Limb (tissue), 2 donors: ENCODE data around the gene EPS8.

Source experiments
- DNase-seq, 2 donors: peaks; one replicate each; pipeline ENCODE4 v3.0.0-alpha.2; 2016; ENCODE audit errors: extremely low spot score in 2 of 2

The EPS8 gene

DNA sequence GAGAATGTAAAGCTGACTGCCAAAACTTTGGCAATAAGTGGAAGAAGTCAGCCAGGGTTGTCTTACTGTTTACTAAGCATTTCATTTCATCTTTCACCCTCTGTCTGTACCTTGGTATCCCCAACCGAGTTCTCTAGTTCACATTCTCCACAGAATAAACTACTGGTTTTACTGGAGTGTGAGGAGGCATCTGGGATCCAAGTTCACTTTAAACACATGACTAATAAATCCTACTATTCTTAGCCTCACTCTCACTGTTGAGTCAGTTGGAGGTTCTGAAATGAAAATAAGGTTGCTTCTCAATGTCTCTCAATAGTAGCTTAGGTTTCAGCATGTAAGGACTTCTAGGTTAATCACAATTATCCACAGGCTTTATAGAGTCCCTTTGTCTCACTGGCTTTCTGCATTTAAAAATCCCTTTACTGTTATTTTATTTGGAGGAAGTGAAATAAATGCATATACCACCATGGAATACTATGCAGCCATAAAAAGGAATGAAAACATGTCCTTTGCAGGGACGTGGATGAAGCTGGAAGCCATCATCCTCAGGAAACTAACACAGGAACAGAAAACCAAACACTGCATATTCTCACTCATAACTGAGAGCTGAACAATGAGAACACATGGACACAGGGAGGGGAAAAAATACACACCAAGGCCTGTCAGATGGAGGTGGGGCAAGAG, 95.8 kb downstream of the EPS8 start:
- DNase-seq, result no peak

DNA sequence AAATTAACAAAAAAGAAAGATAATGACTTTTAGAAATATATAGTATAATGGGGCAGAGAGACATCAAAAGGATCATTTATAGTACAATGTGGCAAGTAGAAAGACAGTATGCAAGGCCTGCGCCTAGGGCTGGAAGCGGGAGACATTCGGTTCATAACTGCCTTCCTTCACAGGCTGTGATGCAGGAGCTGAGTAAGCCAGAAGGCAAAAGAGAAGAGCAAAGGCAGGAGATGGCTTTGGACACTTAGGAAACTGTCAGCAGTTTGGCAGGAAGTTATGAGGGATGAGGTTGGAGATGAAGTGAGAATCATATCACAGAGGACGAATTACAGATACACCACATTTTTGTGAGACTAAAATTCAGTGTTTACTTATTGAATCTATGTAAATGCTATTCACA, 97.8 kb downstream of the EPS8 start:
- no peak for DNase-seq

DNA sequence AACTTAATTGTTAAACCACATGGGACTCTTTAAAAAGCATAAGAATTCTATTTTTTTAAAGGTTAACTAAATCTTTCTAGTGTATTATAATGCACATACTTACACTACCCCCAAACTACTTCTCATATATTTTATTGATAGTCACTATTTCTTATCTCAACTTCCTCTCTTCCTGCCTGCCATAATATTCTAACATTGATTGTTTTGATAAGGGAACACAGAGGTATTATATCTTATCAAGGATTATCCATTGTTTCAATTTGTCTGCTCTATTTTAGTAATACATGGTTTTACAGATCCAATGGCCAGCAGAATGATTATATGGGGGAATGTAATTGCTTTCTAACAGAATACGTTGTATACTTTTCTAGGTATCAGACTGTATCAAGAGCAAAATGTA, 98.9 kb downstream of the EPS8 start:
- no peak for DNase-seq

DNA sequence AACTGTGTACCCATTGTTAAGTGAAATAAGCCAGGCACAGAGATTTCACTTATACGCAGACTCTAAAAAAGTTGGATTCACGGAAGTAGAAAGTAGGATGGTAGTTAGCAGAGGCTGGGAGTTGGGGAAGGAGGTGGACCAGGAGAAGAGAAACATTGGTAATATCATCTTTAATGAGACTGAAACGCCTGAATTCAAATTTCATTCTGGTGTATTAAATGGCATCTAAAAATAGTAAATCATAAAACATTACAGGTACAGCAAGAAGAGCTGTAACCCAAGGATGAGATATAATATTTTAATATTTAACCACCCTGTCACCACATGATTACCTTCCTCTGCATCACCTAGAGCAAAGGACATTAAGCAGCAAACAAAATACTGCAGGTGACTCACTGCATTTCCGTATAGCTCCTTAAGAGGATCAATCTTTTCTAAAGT, 99.4 kb downstream of the EPS8 start:
- no peak for DNase-seq

DNA sequence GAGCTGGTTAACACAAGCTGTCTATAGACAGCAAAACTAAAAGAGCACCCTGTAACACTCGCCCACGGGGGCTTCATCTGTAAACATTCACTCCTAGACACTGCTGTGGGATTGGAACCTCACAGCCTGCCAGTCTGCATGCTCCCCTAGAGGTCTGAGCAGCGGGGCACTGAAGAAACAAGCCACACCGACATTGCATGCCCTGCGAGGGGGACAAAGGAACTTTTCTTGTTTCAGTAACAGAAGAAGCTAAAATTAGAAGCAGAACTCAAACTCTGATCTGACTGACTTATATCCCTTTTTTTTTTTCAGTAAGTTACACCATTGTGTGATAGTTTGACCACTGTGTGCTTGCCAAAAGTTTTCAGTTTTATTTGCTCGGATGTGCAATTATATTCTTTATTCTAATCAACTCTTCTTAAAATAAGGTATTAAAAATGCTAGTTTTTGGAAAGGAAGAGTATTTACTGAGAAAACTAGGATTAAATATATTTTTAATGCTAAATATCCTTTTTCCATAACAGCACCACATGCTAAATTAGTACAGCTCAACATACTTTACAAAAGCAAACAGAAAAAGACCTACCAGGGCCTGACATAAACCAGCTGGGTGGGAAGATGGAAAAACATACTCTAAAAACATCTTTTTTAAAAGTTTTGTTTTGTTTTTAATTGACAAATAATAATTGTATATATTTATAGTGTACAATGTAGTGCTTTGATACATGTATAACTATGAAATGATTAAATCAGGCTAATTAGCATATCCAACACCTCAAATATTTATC, 100.2 kb downstream of the EPS8 start:
- DNase-seq, result peak in 1 of 2 donors; percentile 32

DNA sequence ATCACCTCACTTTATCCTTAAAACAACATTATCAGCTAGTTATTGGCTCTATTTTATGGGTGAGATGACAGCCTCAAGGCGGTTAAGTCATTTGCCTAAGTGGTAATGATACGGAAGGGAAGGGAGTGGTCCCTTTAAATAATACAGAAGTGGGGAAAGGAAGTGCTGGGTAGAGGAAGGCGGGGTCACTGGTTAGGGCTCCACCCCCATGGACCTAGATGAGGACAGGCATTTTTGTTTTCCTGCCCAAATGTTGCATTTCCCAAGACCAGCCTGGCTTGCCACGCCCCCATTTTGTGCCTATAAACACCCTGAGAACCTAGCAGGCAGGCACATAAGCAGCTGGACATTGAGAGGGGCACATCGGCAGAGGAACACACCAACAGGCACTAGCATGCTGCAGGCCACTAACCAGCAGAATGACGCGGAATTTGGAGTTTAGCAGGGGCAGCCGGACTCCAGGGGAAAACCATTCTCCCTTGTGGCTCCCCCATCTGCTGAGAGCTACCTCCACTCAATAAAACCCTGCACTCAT, 100.9 kb downstream of the EPS8 start:
- peak in 1 of 2 donors; percentile 41 for DNase-seq

DNA sequence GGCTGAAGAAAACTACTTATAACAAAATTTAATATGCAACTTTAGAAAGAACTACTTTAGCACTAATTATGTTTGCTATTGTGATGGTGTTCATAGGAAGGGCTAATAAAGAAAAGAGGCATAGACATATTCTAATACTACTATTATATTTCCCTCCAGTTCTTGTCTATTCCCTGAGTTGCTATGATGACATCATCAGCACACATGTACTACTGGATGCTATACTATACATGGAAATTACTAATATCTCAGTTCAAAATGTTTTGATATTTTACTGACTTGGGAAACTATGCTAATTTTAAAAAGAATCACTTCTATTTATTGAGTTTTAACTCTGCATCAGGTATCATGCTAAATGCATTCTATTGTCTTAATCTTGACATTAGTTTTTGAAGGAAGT, 101.6 kb downstream of the EPS8 start:
- DNase-seq, result no peak

DNA sequence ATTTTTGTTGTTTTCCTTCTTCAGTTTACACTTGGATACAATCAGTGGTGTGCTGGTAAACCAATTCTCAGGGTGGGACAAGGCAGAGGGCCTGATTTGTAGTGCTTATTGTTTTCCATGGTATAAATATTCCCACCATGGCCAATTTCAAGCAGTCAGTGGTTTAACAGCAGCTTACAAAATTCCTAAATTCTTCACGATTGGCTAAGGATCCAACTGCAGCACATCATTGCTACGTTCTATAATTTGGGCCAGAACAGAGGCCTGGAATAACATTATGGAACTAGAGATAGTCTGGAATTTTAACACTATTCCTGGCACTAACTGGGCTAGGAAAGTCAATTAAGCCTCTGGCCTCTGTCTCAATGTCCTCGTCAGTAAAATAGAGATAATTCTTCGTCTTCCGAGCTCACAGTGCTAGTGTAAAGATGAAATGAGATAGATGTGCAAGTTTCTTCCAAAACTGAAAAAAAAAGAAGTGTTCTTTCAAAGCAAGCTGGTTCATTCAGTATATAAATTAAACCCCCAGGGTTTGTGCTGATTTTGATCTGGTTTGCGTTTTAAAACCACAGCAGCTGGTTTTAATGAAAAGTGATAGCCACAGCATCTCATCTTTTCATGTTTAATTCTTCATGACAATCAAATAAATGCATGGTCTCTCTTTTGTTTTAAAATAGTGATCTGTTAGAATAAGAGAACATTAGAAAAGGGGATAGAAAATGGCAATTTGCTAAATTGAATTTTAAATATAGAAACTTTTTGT, 104.1 kb downstream of the EPS8 start:
- no peak for DNase-seq

DNA sequence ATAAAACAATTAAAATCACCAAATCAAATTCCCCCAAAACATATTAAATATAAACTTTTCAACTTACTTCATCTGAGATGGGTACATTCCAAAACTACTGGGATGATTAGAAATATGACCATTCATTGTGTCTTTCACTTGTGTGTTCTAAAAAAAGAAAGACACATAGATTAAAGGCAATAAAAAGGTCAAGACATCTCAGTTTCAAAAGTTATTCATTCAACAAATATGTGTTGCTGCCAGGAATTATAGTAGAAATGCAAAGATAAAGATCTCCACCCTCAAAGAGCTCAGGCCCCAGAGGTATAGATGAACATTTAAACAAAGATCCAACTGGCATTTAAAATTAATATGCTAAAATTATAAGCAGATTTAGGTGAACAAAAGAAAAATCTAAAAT, 106.4 kb downstream of the EPS8 start:
- no peak for DNase-seq

DNA sequence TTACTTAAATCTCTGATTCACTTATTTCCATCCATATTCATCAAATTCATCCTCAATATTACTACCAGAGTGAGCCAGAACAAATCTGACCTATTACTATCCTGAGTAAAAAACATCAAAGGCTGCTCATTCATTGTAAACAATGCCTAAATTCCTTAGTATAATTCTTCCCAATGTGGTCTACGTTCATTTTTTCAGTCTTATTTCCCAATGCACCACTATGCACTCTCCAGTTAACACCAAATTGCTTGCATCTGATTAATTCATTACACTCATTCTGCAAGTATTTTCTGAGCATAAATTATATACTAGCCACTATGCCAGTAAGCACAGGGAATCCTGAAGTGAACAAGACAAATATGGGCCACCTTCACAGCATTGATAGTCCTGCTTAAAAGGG, 110.0 kb downstream of the EPS8 start:
- DNase-seq, result no peak

DNA sequence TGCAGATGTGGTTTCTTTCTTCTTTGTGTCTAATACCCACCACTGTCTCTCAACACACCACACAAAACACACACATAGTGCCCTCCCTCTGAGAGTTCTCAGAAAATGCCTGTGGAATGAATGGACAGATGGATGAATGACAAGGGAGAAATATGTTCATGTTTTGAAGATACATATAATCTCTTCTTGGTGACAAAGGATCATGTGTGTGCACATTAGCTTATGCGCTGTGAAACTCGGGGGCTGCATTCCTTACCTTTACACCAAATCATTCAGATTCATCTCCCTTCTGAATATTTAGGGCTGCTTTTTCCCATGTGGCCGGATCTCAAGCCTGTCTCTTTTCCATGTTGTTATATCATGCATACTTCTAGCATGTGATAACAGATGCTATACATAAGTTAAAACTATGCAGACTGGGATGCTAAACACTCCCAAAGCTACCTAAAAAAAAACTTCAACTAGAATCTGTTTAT, 111.4 kb downstream of the EPS8 start:
- DNase-seq, result no peak

DNA sequence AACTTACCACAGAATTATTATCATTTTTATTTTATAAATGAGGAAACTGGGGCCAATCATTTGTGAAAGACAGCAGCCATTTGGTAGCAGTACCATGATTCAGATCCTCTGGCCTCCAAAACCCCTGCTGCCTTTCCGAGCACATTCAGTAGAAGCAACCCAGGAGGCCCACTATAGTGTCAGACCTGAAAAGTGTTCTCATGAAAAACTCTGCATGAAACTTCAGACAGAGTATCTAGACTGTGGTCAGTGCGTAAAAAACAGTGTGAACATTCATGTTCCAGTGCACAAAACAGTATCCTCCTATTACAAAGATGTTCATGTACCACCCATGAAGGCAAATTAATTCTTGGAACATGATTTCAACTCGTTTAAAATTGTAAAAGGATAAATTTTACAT, 112.0 kb downstream of the EPS8 start:
- DNase-seq, result no peak

DNA sequence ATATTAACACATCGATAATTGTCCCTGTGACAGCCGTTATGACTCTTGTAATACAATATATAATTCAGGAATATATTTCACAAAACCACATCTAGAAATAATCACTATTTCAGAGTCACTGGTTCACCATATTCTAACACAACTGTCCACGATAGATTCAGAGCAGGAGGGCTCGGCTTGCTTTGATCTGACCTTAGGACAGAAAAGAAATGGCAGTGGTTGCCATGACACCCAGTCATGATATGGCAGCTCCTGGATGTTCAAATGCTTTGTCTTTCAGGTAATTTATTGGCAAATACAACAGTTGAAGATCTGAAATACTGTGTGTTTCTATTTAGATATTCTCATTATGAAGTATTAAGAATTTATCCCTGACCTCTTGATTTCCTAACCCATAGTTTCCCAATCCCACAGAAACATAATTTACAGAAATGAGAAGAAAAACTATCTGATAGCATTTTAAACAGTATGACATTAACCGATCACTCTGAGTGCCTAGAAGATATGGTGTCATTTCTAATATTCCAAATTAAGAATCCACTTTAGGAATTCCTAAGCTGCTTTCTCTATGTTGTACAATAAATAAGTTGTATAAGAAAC, 116.4 kb downstream of the EPS8 start:
- no peak for DNase-seq

DNA sequence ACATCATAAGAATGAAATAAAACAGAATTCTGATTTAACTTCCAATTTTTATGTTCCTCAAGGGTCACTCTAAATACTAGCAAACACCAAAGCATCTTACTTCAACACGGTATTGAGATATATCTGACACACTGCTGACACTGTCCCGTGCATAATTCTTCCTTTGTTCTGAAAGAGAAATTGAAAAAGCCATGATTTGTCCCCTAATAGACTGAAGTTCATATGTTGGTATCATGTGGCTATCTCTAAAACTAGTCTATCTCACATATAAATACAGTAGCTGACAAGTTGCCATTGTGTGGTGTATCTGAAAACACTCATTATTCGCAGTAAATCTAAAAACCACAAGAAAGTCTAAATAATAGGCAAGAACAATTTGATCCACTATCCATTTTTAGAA, 118.4 kb downstream of the EPS8 start:
- DNase-seq, result no peak

DNA sequence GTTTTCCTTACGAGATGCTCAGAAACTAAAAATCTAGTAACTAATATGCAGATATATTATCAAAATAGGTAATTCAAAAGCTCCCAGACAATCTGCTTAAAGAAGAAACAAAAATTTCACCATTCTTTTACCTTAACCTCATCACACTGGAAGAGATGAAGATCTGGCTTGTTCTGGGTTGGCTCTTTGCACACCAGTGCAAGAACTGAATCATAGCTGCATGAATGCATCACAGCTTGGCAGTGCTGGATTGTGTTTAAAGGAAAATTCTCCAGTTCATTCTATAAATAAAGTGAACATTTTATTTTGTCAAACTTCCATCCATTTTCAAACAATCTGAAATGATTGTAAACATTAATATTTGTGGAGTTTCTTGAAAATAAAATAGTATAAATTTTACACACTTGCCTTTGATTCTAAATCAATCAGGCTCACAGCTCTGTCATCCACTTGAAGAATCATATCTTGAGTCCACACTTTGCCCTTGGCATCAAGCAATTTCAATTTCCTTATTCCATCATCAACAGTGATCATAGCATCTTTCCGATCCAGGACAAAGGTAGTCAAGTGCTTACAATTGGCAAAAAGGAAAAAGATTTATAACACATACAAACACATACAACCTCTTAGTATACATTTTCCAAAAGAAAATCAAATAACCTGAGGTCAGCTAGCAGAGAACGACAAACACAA, 119.8 kb downstream of the EPS8 start:
- no peak for DNase-seq

DNA sequence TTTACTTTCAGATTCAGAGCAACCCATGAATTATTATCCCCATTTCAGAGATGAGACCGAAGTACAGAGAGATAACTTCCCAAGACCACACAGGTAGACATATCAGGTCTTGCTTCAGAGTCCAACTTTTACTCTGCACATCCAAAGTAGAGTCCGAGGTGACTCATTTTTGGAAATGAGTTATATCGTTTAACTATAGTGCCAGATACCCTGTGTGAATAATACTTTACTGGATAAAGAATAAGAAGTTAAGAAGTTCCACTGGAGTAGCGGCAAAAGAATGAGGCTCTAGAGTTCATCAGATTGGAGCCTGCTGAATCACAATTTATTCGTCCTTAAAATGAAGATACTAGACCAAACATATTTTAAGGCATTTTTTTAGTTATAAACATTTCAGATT, 124.7 kb downstream of the EPS8 start:
- DNase-seq, result no peak

DNA sequence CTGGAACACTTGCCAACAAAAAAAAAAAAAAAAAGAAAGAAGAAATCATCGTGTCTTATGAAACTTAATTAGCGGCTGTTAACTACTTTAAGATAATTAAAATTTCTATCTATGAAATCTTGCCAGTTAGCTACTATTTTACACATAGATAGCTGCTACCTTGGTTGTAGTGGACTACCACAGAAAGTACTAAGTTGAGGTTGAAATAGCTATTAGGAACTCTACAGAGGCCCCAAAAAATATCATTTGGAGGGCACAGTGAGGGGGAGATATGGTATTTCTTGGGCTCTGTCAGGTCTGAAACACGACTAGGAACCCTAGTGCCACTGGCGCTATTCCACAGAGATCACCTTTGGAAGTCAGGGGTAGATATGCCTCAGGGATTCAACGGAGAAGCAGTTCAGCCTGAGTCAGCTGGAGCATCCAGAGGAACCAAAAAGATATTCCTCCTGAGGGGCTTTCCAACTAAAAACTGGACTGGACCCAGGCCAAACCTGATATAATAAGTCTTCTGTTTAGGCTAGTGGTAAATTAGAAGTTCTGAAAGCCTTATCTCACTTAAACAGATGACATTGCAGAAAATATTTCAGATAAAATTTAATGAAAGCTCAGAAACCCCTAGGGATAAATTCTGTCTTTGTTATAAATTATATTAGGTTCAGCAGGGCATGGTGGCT, 126.1 kb downstream of the EPS8 start:
- no peak for DNase-seq

DNA sequence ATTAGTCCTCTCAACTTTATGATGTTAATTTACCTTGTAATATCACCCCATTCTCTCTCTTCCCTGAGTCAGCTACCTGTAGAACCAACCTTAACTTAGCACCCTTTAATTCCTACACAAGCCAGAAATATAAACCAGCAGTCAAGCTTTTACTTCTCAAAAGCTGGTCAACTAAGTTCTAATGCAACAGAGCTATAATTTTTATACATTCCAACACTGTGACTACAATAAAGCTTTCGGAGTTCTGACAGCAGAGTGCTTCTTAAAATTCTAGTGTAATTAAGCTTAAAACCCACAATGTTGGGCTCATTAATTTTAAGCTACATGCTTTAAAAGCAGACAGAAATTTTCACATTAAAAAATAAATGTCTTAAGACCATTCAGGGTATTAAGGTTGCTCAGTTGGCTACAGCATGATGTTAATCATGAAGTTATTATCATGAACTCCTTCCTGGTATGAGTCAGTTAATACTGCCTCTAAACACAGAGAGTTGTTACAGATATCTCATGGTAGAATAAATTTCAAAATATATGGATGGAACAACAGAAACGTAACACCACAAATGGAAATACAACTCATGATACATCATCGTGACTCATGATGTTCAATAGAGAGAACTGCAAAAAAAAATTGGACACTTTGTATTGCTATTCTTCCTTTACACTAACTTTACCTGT, 126.7 kb downstream of the EPS8 start:
- DNase-seq, result no peak

DNA sequence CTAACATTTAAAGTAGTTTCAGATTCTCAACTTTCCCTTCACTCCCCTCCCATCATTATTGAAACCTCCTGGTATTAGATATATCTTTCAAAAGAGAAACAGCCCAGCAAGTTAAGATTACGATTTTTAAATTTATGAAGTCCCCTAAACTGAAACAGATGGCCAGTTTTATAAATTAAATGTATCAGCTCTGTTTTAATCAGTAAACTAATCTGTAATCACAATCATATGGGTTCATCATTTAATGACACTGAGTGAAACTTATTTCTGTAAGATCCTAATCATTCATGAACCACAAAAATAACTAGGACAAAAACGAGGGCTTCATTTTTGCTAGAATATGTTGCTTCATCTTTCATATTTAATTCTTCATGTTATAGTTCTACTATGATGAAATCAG, 137.8 kb downstream of the EPS8 start:
- no peak for DNase-seq
